ENCODE measurements around the gene MLXIP. TPM values are rescaled to one million over a fixed set of nuclear protein-coding genes. Genes with fewer than 3 reads are reported as not detected.

Gene MLXIP
- total and polyA plus RNA-seq, 2 donors from 2014 or later = 10.9 to 67.6 TPM

GRCh38 chr12:122189626-122190475, 111.3 kb downstream of the MLXIP start:
- Histone ChIP-seq H3K4me1 (ENCODE audit: control insufficient read depth in 2 of 3, insufficient read depth in 2 of 3, low read depth in 1 of 3, low read length in 3 of 3) (no peaks in the 10 kb centered on the region), H3K9me3 (ENCODE audit: control insufficient read depth in 2 of 3, insufficient read depth in 1 of 3, low read length in 3 of 3) (no peaks in the 10 kb centered on the region), H3K4me3 (ENCODE audit: low read length in 3 of 3) (no peak overlapping the region), H3K27me3 (ENCODE audit: control insufficient read depth, insufficient read depth, low read length) (no peaks in the 10 kb centered on the region), H3K36me3 (ENCODE audit: control insufficient read depth in 2 of 3, insufficient read depth in 3 of 3, low read length in 3 of 3) (no peaks in the 10 kb centered on the region), H3K27ac (ENCODE audit: low read depth in 2 of 2, low read length in 2 of 2) (no peak overlapping the region), H3K9ac (ENCODE audit: low read length in 3 of 3) (no peak overlapping the region)
- FAIRE-seq = no peak
- peak in 1 of 5 donors; percentile 65 for DNase-seq
- intact Hi-C loops (cut with DNase I) = no loop called here
- no peak for TF ChIP-seq CTCF (IDR thresholded peaks at IDR 0.05; ENCODE audit: borderline replicate concordance, extremely low read depth, insufficient read depth)

- Histone ChIP-seq H3K4me3 (ENCODE audit: low read length in 3 of 3) (no peak overlapping the region), H3K36me3 (ENCODE audit: control insufficient read depth in 2 of 3, insufficient read depth in 3 of 3, low read length in 3 of 3) (no peaks in the 10 kb centered on the region), H3K27me3 (ENCODE audit: control insufficient read depth, insufficient read depth, low read length) (no peaks in the 10 kb centered on the region), H3K9ac (ENCODE audit: low read length in 3 of 3) (no peak overlapping the region), H3K9me3 (ENCODE audit: control insufficient read depth in 2 of 3, insufficient read depth in 1 of 3, low read length in 3 of 3) (no peaks in the 10 kb centered on the region), H3K4me1 (ENCODE audit: control insufficient read depth in 2 of 3, insufficient read depth in 2 of 3, low read depth in 1 of 3, low read length in 3 of 3) (no peaks in the 10 kb centered on the region), H3K27ac (ENCODE audit: low read depth in 2 of 2, low read length in 2 of 2) (no peak overlapping the region)
- DNase-seq (peak; percentile 44 to 77 (median 67)), FAIRE-seq (no peak)
- intact Hi-C loops (cut with DNase I) = no loop called here
- peak; percentile 88 for TF ChIP-seq CTCF (IDR thresholded peaks at IDR 0.05; ENCODE audit: borderline replicate concordance, extremely low read depth, insufficient read depth)
These were observed 112.5 kb downstream of the MLXIP start for GRCh38 chr12:122190842-122191668.

GRCh38 chr12:122192441-122192840, 113.9 kb downstream of the MLXIP start:
- Histone ChIP-seq H3K36me3 (ENCODE audit: control insufficient read depth in 2 of 3, insufficient read depth in 3 of 3, low read length in 3 of 3) (no peaks in the 10 kb centered on the region), H3K4me1 (ENCODE audit: control insufficient read depth in 2 of 3, insufficient read depth in 2 of 3, low read depth in 1 of 3, low read length in 3 of 3) (no peaks in the 10 kb centered on the region), H3K27ac (ENCODE audit: low read depth in 2 of 2, low read length in 2 of 2) (no peak overlapping the region), H3K27me3 (ENCODE audit: control insufficient read depth, insufficient read depth, low read length) (no peaks in the 10 kb centered on the region), H3K9me3 (ENCODE audit: control insufficient read depth in 2 of 3, insufficient read depth in 1 of 3, low read length in 3 of 3) (no peaks in the 10 kb centered on the region), H3K4me3 (ENCODE audit: low read length in 3 of 3) (no peak overlapping the region), H3K9ac (ENCODE audit: low read length in 3 of 3) (no peak overlapping the region)
- intact Hi-C loops (cut with DNase I) = no loop called here
- FAIRE-seq = no peak
- DNase-seq = peak in 1 of 5 donors; percentile 17
- no peak for TF ChIP-seq CTCF (IDR thresholded peaks at IDR 0.05; ENCODE audit: borderline replicate concordance, extremely low read depth, insufficient read depth)
